Activated CD4-positive, alpha-beta T cell treated with anti-CD3 and anti-CD28 coated beads for 1 hour (primary cell): Measurements from ENCODE around the gene USP19.
A peak's percentile ranks its signal among the peaks of the same experiment; 100 is the strongest.

Source experiments
- DNase-seq: peaks from one replicate; pipeline ENCODE4 v3.0.0-alpha.2; 2020

The USP19 gene, protein sequence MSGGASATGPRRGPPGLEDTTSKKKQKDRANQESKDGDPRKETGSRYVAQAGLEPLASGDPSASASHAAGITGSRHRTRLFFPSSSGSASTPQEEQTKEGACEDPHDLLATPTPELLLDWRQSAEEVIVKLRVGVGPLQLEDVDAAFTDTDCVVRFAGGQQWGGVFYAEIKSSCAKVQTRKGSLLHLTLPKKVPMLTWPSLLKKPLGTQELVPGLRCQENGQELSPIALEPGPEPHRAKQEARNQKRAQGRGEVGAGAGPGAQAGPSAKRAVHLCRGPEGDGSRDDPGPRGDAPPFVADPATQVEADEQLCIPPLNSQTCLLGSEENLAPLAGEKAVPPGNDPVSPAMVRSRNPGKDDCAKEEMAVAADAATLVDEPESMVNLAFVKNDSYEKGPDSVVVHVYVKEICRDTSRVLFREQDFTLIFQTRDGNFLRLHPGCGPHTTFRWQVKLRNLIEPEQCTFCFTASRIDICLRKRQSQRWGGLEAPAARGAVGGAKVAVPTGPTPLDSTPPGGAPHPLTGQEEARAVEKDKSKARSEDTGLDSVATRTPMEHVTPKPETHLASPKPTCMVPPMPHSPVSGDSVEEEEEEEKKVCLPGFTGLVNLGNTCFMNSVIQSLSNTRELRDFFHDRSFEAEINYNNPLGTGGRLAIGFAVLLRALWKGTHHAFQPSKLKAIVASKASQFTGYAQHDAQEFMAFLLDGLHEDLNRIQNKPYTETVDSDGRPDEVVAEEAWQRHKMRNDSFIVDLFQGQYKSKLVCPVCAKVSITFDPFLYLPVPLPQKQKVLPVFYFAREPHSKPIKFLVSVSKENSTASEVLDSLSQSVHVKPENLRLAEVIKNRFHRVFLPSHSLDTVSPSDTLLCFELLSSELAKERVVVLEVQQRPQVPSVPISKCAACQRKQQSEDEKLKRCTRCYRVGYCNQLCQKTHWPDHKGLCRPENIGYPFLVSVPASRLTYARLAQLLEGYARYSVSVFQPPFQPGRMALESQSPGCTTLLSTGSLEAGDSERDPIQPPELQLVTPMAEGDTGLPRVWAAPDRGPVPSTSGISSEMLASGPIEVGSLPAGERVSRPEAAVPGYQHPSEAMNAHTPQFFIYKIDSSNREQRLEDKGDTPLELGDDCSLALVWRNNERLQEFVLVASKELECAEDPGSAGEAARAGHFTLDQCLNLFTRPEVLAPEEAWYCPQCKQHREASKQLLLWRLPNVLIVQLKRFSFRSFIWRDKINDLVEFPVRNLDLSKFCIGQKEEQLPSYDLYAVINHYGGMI (N-terminal part only)

DNA sequence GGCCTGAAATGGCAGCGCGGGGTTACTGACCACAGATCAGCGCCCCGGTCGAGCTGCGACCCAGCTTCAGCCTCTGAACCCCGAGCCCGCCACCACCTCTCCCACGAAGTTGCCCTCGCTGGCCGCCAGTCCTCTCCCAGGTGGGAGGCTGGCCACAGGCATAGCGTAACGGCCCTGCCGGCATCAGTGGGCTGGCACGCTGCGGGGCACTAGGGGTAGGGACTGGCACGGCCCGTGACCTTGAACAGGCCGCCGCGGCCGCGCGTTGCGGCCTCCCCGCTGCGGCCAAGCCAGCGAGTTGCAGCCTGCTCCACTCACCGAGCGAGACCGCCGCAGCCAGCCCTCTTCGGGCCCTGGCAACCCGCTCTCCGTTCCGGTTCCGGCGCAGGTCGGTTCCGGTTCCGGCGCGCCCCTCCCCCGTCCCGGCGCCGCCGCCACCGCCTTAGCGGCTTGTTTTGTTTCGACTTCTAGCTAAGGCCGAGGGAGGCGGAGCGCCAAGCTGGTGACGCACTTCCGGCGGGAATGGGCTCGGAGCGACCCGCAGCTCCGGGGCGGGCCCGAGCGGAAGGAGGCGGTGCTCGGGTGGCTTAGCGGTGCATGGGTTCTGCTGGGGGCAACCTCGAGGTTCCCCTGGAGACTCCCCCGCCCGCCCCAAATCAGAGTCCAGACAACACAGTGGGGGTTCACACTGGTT, at the start of gene USP19:
USP19 (minus strand) TSS at position 386 of the 694 bp plus-strand sequence. CDS start 1,678 bp downstream, outside the sequence.
- DNase-seq: peak; percentile 89

DNA sequence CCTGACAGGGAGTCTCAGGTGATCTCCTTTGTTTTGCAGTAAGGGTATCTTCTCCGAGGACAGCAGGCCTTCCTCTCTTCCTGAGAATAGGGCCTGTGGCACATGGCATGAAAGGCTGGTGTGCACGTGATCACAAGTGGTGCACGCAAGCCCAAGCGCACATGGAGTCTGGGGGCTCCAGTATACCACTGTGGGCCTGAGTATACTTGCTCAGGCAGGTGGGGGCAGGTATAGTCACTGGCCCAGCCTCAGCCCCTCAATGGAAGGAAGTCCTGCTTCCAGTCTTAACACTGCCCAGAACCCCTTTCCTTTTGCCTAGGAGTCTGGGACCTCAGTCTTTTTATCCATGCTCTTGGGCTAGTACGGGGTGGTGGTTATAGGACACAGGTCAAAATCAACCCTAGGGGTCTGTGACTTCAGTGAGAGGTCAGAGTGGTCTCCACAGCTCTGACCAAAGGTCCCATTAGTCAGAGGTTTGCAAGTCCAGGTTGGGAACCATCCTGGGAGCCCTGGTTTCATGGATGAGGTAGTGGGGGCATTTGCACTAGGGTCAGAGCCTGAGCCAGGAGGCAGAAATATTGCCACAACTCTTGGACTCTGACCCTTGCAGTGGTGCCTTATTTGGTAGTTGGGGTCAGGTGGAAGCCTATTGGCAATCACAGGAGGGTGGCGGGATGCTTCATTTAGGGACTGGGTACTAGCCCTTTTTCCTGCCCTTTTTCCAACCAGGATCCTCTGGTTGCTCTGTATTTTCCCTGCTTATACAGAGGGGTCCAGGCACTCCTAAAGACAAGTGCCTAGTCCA, 46.3 kb upstream of the USP19 start:
- no peak for DNase-seq

DNA sequence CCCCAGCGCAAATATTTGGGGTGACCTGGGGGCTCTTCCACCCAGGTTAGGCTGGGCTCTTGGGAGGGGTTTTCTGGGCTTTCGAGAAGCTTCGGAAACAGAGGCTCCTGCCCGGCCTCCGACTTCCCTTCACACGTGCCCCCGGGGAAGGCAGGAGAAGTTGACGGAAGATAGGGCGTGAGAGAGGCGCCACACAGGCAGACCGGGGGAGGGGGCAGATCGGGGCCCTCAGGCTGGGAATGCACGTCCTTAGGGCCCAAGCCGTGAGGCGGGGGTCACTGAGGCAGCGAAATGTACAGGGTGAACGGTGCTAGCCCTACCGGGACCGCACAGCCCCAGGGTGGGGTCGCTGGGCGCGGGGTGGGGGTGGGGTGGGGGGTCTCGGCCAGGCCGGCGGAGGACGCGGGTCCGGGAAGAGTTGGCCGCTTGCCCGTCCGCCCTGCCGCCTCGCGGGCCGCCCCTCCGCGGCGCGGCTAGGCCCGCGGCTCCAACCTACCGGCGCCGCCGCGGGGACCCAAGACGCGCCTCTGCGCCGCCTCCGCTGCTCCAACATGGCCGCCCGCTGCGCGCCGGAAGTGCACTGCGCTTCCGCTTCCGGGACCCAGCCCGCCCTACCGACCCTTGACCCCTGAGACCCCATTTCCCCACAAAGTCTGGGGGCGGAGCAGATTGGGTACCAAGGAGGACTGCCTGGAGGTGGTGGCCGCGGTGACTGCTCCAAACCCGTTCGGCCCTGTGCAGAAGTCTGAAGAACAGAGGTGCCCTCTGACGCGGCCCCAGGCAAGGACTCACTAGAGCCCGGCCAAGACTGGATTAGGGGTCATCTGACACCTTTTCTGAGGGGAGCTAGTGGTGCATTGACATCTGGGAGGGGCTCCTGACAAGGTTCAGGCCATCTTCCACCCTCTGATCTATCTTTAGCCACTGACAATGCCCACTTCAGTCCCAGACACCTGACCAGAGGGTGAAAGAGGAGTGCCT, 45.4 kb upstream of the USP19 start, which contains the start of gene CCDC71:
CCDC71 (minus strand) TSS at position 561 of the 981 bp plus-strand sequence. CDS start 2,123 bp downstream, outside the sequence.
- peak; percentile 62 for DNase-seq

DNA sequence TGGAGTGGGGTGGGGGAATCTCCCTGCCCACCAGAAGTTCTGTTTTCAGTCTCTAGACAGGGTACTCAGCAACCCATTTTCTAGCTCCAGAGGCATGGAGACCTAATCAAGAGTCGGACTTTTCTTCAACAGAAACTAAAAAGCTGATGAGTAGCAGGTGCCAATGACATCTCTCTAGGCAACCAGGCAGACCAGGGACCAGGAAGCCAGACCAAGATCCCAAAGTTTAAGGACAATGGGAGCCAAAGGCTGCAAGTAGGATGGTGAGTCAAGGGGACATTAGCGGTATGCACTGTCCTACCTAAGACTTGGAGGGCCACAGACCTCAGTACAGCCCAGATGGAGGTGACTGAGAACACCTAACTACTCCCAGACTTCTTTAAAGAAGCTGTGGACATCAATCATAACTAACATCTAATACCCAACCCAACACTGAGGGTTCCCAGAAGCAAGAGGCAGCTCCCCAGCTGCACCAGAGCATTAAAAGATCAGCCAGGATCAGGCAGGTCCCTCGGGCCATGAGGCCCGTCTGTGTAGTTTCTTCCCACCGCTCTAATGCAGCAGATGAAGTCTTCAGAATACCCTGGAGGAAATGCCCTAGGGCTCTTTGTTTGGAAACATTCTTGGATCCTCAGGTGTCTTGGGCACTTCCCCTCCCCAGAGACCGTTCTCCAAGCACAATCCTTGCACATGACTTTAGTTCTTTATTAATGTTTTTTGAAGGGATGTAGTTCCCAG, 44.5 kb upstream of the USP19 start:
- DNase-seq: no peak

DNA sequence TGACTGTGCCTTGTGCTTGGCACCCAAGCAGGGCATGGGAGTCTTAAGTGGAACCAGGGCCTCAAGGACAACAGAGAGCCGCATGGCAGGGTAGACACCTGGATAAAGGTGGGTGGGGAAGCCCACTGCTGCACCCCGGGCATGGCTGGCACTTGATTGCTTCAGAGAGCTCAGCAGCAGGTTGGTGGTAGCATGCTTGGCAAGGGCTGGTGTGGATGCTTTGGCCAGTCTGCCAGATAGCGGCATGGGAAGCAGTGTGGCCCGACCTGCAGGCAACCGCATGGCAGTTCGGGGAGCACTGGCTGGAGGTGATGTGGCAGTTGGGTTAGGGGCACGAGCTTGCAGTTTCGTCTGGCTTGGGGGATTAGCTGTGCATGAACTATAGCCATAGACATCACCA, 43.0 kb upstream of the USP19 start:
- no peak for DNase-seq

DNA sequence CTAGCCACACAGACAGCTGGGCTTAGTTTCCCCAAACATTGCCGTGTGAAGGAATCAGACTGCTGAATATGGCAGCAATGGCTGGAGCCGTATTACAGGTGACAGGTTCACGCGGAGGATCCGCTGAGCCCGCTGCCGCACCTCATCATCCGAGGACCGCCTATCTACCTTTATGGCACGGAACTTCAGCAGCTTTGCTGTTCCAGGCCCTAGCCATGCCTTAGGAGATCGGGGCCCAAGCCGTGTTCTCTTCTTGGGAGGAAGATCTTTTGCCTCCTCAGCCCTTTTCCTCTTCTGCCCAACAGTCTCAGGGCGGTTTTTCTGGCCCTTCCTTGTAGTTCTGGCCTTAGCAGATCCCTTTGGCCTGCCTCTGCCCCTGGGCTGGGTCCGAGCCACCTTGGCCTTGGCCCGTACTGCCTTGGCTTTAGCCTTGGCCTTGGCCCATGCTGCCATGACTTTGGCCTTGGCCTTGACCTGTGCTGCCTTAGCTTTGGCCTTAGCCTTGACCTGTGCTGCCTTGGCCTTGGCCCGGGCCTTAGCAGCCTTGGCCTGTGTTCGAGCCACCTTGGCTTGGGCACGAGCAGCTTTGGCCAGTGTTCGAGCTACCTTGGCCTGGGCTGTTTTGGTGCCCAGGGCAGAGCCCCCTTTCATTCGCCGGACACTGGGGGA, 42.3 kb upstream of the USP19 start:
- DNase-seq: no peak

DNA sequence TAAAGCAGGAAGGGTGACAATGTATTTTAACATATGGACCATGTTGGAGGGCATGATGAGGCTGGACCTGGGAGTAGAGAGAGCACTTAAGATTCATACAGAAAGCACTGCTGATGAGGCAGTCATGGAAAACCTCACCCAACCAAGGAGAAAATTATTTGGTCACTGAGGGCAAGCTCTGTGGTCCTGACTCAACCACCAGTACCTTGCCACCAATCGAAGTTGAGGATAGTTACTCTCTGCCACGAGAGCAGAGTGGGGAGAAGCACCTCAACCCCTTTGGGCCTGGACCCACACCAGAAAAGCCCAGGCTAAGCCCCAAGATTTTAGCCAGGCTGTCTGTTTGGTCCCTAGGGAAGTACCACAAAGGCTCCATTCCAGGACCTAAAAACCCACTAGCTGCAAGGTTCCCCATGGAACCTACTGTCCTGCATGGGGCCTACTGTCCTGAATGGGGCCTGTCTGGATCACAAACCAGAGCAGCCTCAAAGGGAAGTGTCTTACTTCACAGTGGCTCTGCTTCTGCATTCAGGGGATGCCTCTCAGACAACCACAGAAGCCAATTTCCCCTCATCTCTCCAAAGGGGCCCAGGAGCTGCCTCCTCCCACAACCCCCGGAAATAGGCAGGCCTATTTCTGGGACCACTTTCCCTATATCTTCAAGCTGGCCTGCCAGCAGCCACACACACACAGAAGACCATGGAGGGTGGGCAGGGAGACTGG, 41.3 kb upstream of the USP19 start:
- DNase-seq: no peak

DNA sequence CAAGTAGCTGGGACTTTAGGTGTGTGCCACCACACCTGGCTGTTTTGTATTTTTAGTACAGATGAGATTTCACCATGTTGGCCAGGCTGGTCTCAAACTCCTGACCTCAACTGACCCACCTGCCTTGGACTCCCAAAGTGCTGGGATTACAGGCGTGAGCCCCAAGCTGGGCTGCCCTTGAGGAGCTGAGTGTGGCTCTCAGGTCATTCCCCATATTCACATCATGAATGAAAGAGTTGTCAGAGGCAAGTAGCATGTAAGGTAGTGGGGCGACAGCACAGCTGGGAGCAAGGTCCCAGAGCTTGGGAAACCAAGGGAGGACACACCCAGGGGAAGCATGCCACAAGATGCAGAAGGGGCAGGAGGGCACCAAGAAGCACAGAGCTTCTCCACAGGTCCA, 40.6 kb upstream of the USP19 start:
- DNase-seq: no peak

DNA sequence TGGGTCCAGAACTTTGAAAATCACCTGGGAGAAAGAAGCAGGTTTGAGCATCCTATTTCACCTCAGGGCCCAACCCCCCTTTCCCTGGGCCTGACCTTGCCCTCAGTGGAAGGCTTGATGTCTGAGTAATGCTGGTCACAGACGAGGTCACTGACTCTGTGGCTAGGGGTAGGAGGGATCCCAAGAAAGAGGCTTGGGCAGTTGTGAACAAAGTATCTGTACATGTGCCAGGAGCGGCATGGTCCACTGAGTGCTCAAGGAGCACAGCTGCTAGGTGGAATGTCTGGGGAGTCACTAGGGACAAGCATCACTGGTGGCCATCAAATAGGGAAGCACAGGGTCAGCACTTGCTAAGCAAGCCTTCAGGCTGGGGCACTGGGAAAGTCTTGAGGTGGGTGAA, 38.2 kb upstream of the USP19 start:
- DNase-seq: no peak

DNA sequence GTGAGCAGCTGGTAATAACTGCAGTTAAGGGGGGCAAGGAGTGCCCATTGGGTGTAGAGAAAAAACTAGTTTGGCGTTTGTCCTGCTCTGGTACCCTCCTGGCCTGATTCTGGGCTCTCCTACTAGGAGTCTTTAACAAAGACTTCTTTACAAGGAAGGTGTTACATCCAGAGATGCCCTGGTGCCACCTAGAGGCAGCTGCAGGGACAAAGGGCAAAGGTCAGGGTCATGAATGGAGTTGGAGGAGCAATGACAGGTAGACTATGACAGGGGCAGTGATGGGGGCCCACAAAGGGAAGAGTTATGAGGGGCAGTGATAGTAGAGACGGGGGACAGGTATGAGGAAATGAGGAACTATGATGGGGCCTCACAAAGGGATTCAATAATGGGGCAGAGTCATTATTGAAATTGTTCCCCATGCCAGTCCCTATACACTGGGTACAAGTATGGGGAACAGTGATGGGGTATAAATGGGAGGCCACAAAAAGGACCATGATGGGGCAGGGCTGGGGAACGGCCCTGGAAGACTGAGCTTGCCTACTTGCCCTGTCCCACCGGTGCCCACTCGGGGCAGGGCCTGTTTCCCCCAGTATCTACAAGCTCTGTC, 37.6 kb upstream of the USP19 start:
- peak; percentile 49 for DNase-seq

DNA sequence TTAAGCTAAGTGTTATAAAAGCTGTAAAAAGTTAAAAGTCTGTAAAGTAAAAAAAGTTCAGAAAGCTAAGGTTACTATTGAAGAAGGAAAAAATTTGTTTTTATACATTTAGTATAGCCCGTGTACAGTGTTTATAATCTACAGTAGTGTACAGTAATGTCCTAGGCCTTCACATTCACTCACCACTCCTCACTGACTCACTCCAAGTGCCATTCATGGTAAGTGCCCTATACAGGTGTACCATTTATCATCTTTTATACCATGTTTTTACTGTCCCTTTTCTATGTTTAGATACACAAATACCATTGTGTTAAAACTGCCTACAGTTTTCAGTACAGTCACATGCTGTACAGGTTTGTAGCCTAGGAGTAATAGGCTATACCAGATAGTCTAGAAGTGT, 36.7 kb upstream of the USP19 start:
- no peak for DNase-seq

DNA sequence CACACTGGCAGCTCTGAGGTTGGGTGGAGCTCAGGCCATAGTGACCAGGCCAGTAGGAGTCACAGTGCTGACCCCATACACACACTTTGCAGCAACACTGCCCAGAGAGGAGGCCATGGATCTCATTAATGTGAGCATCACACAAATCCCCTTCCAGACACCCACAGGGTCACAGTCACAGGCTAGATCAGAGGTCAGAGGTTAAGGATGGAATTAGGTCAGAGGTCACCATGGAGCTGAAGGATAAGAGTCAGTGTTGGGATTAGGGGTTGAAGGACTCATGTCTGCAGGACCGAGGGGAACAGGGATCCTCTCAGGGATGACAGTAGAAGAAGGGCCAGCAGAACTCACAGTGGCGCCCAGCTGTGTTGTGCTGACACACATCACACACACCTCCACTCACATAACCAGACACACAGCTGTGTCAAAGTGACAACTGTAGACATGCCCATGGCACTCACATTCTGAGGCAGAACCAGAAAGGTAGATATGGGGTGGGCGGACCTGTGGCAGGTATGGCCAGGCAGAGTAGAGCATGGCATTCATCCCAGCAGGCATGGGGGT, 32.8 kb upstream of the USP19 start:
- DNase-seq: no peak

DNA sequence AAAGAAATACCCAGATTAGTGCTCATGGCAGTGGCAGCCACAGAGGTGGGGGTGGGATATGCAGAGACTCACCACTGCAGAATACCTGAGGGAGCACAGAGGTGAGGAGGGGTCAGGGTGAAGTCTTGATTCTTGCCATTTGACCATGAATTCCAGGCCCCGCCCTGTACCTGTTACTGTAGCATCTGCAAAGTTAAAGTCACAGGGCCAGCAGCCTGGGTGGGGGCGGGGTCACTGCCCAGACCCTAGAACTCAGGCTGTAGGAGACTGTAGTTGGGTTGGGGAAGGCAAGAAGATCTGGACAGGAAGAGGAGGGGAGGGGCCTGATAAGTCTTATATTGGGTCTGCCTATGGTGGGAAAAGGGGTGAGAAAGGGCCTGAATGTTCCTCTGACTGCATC, 31.0 kb upstream of the USP19 start:
- no peak for DNase-seq

DNA sequence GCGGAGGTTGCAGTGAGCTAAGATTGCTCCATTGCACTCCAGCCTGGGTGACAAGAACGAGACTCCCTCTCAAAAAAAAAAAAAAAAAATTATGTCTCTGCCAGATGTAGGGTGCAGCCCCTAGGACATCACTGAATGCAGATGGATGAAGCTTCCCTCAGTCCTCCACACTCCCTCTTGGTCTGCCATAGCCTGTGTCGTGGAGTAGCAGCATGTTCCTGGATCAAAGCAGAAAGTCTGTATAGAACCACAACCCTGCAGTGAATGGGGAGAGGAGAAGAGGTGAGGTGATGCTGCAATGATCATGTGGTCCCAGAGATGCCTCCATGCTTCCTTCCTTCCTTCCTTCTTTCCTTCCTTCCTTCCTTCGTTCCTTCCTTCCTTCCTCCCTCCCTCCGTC, 27.5 kb upstream of the USP19 start:
- no peak for DNase-seq

DNA sequence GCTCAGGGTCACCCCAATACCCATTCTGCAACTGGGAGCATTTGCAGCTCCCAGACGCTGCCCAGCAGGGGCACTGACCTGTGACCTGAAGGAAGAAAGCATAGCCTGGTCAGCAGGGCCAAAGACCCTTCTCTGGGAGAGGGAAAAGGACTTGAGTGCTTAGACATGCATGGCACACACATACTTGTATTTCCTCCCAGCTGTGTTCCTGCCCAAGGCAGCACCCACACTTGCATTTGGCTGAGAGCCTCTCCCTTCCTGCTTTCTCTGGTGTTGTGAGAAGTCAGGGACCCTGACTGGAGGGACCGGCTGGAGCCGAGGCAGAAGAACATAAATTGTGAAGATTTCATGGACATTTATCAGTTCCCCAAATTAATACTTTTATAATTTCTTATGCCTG, 19.5 kb upstream of the USP19 start:
- DNase-seq: no peak

DNA sequence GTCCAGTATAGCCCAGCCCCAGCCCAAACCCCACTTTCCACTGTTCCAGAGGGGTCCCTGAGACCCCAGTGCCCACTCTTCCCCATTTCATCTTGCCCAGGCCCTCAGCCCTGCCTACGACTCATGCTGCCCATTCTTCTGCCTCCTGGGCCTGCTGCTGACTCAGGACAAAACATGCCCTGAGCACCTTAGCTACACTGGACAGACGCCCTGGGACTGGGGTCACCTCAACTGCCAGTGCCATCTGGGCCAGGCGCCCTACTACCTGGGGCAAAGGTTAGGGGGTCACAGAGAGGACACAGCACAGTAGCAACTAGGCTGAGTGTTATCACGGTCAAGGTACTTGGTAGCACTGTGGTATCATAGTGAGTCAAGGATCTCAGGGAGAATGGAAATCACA, 14.9 kb upstream of the USP19 start:
- no peak for DNase-seq

DNA sequence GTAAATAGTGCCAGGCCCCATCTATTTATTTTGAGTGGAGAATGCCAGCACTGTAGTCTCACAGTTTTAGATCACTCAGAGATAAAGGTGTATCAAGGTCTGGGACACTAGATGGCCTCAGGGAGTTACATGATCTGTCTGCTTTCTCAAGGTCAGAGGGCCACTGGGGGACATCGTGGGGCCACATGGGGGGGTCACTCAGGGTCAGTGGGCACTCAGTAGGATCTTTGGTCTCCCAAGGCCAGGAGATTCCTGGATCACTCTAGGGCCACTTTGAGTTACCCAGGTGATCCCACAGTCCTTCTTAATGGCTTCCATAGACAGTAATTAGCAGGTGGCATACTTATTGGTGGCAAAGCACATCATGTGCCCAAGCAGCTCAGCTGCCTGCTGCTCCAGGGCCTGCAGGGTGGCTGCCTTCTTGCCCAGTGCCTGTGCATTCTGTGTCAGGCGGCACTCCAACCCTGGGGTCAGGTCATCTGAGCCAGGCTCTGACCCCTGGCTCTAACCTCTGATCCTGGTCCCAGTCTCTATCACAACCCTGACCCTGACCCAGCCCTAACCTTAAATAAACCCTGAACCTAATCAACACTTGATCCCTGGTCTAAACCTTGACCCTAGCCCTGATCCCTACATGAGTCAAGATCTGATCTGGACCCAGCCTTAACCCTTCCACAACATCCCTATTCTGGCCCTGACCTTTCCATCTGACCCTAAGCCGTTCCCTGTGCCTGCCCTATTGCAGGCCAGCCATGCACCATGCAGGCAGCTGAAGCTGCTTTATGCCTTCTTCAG, 14.0 kb upstream of the USP19 start:
- DNase-seq: no peak
